Measurements from ENCODE around the gene ANKRD13B.

DNA sequence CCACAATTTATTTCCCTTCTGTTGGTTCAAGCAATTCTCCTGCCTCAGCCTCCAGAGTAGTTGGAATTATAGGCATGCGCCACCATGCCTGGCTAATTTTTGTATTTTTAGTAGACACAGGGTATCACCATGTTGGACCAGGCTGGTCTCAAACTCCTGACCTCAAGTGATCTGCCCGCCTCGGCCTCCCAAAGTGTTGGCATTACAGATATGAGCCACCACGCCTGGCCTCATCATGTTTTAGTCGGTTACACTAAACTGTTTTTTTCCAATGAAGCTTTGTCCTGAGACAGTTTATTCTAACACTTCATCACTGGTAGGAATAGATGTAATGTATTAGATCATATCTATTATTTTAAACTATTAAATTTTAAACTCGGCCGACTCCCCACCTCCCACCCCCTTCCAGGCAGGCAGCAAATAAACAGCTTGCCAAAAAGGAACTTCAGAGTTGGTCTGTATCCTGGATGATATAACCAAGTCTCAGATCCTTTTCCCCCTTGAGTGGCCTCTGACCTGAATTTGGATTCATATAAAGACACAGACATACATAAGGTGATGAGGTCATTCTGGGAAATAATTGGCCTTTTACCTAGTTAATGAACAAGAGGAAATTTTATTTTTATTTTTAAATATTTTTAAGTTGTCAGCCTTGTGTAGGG is 48.2 kb downstream of the ANKRD13B start:
- TF ChIP-seq POLR2AphosphoS5 (IDR thresholded peaks at IDR 0.05): no peak
- TF ChIP-seq, protein P1, sequence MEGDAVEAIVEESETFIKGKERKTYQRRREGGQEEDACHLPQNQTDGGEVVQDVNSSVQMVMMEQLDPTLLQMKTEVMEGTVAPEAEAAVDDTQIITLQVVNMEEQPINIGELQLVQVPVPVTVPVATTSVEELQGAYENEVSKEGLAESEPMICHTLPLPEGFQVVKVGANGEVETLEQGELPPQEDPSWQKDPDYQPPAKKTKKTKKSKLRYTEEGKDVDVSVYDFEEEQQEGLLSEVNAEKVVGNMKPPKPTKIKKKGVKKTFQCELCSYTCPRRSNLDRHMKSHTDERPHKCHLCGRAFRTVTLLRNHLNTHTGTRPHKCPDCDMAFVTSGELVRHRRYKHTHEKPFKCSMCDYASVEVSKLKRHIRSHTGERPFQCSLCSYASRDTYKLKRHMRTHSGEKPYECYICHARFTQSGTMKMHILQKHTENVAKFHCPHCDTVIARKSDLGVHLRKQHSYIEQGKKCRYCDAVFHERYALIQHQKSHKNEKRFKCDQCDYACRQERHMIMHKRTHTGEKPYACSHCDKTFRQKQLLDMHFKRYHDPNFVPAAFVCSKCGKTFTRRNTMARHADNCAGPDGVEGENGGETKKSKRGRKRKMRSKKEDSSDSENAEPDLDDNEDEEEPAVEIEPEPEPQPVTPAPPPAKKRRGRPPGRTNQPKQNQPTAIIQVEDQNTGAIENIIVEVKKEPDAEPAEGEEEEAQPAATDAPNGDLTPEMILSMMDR (IDR thresholded peaks at IDR 0.05): no peak

Data from stomach (tissue), 4 donors.